SU-DHL-6 (cell line): Measurements from ENCODE around the gene SORCS2.

ENCODE experiments used
- EZH2phosphoT487 ChIP-seq: fragments of 200-600 bp; sonication (generic), shearing (Covaris generic); conservative IDR thresholded peaks from 2 replicates; pipeline ENCODE4 v1.6.1; 2018; ENCODE audit warnings: mild to moderate bottlenecking, antibody characterized with exemption, low read length, moderate library complexity, mixed read lengths
- TF ChIP-seq, protein P1 (sequence below): fragments of 200-600 bp; sonication (generic); IDR thresholded peaks from one replicate; pipeline ENCODE4 v1.5.1; 2017; ENCODE audit warnings: antibody characterized with exemption, mild to moderate bottlenecking, low read length, moderate library complexity; ENCODE audit not compliant: insufficient read depth, poor library complexity, severe bottlenecking

DNA sequence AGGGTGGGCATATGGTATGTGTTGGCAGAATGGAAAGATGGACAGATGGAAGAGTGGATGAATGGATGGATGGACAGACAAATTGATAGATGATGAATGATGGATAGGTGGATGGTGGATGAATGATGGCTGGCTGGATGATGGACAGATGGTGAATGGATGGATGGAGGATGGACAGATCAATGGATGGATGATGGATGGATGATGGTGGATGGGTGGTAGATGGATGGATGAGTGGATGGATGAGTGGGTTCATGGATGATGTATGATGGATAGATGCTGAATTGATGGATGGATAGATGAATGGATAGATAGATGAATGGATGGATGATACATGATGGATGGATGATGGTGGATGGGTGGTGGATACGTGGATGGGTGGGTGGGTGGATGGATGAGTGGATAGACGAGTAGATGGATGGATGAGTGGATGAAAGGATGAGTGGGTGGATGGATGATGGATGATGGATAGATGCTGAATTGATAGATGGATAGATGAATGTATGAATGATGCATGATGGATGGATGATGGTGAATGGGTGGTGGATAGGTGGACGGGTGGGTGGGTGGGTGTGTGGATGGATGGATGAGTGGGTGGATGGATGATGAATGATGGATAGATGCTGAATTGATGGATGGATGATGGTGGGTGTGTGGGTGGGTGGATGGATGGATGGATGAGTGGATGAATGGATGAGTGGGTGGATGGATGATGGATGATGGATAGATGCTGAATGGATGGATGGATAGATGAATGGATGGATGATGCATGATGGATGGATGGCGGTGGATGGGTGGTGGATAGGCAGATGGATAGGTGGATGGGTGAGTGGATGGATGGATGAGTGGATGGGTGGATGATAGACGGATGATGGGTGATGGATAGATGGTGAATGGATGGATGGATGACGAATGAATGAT, 497.7 kb downstream of the SORCS2 start:
- TF ChIP-seq, protein P1, sequence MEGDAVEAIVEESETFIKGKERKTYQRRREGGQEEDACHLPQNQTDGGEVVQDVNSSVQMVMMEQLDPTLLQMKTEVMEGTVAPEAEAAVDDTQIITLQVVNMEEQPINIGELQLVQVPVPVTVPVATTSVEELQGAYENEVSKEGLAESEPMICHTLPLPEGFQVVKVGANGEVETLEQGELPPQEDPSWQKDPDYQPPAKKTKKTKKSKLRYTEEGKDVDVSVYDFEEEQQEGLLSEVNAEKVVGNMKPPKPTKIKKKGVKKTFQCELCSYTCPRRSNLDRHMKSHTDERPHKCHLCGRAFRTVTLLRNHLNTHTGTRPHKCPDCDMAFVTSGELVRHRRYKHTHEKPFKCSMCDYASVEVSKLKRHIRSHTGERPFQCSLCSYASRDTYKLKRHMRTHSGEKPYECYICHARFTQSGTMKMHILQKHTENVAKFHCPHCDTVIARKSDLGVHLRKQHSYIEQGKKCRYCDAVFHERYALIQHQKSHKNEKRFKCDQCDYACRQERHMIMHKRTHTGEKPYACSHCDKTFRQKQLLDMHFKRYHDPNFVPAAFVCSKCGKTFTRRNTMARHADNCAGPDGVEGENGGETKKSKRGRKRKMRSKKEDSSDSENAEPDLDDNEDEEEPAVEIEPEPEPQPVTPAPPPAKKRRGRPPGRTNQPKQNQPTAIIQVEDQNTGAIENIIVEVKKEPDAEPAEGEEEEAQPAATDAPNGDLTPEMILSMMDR, result no peak
- TF ChIP-seq EZH2phosphoT487, result no peak
